GM12892 (cell line): ENCODE data around the gene GSK3A.
A peak's percentile ranks its signal among the peaks of the same experiment; 100 is the strongest.

Experiments
- DNase-seq: peaks from one replicate; pipeline ENCODE4 v3.0.0; 2011; ENCODE audit not compliant: insufficient read length
- FAIRE-seq: peaks from 2 replicates; lab custom pipeline; 2011; peaks lifted over from hg19 to GRCh38; lab: Jason Lieb, UNC
- POLR2A ChIP-seq: IDR thresholded peaks from 2 replicates; pipeline ENCODE4 v1.6.1; 2011; ENCODE audit warnings: low read depth, low read length, control low read depth
- POLR2AphosphoS5 ChIP-seq: IDR thresholded peaks from 2 replicates; pipeline ENCODE4 v1.6.1; 2011; ENCODE audit warnings: low read depth, low read length, control low read depth
- TAF1 ChIP-seq: IDR thresholded peaks from 2 replicates; pipeline ENCODE4 v1.6.1; 2011; ENCODE audit warnings: low read depth, mild to moderate bottlenecking, control low read depth, low read length, borderline replicate concordance

Gene GSK3A

DNA sequence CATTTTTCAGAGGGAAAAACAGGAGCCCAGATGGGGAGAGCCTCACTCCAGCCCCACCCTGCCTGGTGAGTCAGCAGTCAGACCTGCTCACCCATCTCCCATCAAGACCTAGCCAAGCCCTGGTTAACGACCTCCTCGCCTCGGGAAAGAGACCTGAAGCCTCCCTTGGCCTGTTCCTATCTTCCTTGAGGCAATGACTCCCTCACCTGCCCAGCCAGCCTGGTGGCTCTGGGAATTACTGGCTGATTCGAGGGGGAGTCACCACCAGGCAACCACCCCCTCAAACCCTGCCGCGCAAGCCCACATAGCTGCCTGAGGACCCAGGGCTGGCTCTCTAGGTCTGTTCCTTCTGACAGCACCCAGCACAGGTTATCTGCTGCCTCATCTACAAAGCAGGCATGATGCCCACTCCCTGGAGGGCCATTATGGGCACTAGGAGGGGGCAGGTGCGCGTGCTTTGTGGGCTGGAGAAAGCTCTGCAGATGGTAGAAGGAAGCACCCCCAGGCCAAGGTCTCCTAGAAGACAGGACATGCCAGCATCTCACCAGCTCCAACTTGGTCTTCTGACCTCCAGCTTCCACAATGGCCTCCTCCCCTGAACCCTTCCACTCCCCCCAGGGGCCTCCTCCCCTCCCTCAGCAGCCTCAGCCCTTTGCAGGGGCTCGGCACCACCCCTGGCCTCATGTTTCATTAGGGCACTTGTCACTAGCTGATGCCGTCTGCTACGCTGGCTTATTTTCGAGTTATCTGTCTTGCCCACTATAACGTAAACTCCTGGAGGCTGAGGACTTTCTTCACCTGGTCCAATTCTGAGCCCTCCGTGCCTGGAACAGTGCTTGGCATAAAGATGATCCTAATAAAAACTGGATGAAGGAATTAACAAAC is 35.3 kb downstream of the GSK3A start:
- FAIRE-seq (no peak), DNase-seq (no peak)
- TF ChIP-seq POLR2AphosphoS5 = no peak
- TF ChIP-seq TAF1 = no peak
- TF ChIP-seq POLR2A = no peak

DNA sequence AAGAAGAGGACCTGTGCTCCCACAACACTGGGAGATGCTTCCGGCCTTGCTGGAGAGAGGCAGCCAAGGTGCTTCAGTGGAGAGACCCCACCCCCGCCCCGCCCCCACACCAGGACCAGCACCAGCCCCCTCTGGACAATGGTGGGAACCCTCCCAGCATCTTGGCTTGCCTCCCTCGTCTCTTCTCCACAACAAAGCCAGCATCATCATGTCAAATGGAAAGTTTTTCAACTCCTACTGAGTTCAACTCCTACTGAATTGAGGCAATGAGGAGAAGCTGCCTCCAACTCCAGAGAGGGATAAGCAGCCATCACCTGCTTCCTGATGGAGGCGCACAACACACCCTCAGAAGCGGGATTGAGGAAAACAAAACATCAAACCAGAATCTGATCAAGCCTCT is 37.7 kb downstream of the GSK3A start:
- TF ChIP-seq TAF1 = no peak
- no peak for TF ChIP-seq POLR2AphosphoS5
- TF ChIP-seq POLR2A = no peak
- FAIRE-seq = no peak
- DNase-seq = no peak

DNA sequence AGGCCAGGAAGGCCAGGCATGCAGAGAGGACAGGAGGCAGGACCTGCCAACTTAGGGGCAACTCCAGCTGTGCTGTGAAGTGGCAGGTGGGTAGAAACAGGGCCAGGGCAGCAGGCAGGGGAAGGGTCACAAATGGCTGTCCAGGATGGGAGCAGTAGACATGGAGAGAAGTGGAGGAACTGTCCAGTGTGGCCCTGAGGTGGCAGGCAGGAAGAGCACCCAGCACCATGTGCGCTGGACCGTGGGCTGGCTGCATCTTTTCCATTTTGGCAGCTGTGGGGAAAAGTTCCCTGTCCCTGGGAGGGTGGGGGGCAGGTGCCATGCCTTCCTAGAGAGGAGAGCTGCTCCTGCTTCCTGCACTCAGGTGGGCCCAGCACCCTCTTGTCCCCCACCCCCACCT is 38.7 kb downstream of the GSK3A start:
- FAIRE-seq (no peak), DNase-seq (no peak)

GRCh38 chr19:42202290-42202880 is 40.0 kb downstream of the GSK3A start:
- FAIRE-seq (no peak), DNase-seq (no peak)
- TF ChIP-seq POLR2AphosphoS5 (no peak), TAF1 (no peak), POLR2A (no peak)

More for the DNA sequence above, 38.7 kb downstream of the GSK3A start:
- TF ChIP-seq TAF1 = no peak
- no peak for TF ChIP-seq POLR2A
- TF ChIP-seq POLR2AphosphoS5 = no peak

DNA sequence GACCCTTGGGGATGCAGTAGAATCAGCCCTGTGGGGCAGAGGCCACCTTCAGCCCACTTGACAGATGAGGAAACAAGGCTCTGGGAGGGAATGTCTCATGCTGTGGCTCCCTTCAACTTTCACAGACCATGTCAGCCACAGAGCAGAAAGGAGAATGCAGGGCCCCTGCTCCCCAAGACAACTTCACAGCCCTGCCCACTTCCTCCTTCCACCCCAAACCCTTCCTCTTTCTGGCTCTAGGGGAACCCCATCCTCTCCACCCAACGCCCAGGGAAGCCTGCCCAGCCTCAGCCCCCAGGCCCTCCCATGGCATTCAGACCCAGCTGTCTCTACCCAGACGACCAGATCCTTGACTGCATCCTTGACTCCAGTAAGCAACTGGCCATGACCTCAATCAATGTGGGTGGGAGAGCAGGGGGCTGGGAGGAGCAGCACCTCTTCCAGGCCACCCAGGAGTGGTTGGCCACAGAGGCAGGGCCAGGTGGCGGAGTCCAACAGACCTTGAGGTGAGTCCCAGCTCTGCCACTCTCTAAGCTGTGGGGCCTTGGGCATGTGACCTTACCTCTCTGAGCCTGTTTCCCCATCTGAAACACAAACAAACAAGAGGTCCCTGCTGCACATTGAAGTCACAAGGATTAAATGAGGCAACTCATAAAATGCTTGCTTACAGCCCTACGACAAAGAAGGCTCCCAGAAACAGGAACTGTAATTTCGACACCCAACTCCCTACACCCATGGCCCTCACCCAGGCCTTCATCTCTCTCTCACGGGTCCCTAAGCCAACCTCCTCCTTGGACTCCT is 40.7 kb downstream of the GSK3A start:
- DNase-seq (peak; percentile 80), FAIRE-seq (peak; percentile 90)

GRCh38 chr19:42200116-42200715 is 42.2 kb downstream of the GSK3A start:
- DNase-seq = no peak
- peak; percentile 46 for FAIRE-seq

More for the DNA sequence above, 40.7 kb downstream of the GSK3A start:
- TF ChIP-seq TAF1 (no peak), POLR2A (peak; percentile 49; the same call in 1 of the 2 replicates)

GRCh38 chr19:42199440-42200115 is 42.8 kb downstream of the GSK3A start:
- DNase-seq = peak; percentile 81
- no peak for FAIRE-seq
- TF ChIP-seq POLR2AphosphoS5 (no peak), TAF1 (no peak), POLR2A (no peak)

More at GRCh38 chr19:42200116-42200715, 42.2 kb downstream of the GSK3A start:
- TF ChIP-seq POLR2A (no peak), POLR2AphosphoS5 (no peak), TAF1 (no peak)

- peak; percentile 93 for FAIRE-seq
- peak; percentile 86 for DNase-seq
- TF ChIP-seq POLR2A (no peak), POLR2AphosphoS5 (no peak)
These were observed 43.5 kb downstream of the GSK3A start for GRCh38 chr19:42198676-42199439.

GRCh38 chr19:42197375-42197817 is 45.0 kb downstream of the GSK3A start:
- FAIRE-seq (no peak), DNase-seq (no peak)
- TF ChIP-seq TAF1 = no peak
- TF ChIP-seq POLR2AphosphoS5 = no peak
- no peak for TF ChIP-seq POLR2A
